Germinal center (tissue), 1 donor: Measurements from ENCODE around the gene CD247.
"Not testable (repeated sequence)": the region's sequence is repeated elsewhere in the genome, so short reads cannot be mapped to it uniquely, and the experiment has no call there.

Source experiments
- DNase-seq: peaks from one replicate; pipeline ENCODE4 v3.0.0; 2012; ENCODE audit warnings: mixed read lengths, low spot score

The CD247 gene

GRCh38 chr1:167518331-167518700 is at the start of gene CD247:
Gene CD247 (minus strand): TSS chr1:167518529. CDS start chr1:167518465, 64 bp downstream.
- no peak for DNase-seq

- no peak for DNase-seq
These were observed 49.3 kb upstream of the CD247 start for GRCh38 chr1:167567663-167568062.

DNA sequence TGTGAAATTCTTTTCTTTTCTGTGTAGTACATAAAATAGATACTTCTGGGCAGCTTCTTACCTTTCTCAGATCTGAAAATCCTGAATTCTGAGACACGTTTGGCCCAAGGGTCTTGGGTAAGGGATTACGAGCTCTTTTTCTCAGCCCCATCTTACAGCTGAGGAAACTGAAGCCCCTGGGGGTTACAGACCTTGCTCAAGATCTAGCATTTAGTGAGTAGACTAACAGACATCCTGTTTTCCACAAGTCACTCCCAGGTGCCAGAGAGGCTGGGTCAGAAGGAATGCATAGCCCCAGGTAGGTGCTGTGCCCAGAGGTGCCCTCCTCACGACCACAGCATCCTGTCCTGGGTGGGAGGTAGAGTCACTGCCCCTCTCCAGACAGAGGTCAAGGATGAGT is 48.4 kb upstream of the CD247 start:
- no peak for DNase-seq

DNA sequence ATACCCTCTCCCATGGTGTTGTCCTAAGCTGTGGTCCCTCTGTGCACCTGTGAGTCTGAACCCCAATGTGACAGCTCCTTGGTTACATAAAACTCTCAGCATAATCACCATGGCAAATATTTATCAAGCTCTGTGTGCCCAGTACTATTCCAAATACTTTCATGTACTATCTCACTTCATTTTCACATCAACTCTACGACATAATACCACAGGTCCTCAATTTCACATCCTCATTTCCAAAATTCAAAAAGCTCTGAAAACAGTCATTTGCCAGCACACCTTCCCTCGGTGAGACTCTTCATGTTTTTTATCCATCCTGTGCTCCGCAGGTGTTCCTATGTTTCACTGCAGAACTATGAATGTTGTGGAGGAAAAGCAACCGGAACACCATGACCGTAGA is 47.6 kb upstream of the CD247 start:
- DNase-seq = no peak

DNA sequence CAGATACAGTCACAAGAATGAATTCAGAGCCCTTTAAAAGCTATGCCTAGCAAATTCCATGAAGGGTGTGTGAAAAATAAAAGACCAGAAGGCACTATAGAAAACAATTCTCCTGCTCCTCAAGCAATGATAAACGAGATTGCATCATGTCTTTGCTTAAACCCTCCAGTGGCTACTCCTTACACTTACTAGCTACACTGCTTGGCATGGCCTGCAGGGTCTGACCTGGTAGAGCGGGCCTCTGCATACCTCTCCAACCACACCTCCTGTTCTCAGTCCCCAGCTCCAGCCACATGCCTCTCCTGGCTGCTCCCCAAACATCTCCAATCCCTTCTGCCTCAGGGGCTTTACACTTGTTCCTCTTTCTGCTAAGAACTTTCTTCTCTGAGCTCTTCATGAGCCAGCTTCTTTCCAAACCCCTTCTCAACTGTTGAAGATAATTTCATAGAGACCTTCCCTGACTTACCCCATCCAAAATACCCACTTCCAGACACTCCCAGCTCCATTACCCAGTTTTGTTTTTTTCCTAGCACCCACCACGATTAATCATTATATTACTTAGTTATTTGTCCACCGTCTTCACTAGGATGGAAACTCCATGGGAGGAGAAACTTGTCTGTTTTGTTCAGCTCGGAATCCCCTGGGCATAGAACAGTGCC is 46.4 kb upstream of the CD247 start:
- DNase-seq = no peak

- no peak for DNase-seq
These were observed 45.4 kb upstream of the CD247 start for GRCh38 chr1:167563579-167564246.

DNA sequence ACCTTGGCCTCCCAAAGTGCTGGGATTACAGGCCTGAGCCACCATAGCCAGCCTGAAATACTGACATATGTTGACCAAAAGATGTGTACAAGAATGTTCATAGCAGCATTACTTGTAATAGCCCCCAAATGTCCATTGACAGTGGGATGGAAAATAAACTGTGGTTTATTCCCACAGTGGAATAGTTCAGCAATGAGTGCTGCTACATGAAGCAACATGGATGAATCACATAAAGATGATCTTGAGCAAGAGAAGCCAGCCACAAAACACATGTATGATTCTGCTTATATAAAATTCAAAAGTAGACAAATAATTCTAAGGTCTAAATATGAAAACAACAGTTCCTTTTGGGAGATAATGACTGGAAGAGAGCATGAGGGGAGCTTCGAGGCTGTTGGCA is 44.4 kb upstream of the CD247 start:
- no peak for DNase-seq

DNA sequence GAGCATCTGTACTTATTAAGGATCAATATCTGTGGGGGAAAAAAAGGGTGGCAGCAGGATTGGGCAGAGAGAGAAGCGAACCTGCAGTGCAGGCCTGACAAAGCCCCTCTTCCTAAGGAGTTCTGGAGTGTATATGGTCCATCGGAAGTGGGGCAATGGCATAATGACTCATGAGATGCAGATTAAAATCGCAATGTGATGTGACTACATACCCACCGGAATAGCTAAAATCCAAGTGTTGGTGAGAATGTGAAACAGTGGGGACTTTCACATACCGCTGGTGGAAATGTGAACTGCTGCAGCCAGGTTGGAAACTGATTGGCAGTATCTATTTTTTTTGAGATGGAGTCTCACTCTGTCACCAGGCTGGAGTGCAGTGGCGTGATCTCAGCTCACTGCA is 43.4 kb upstream of the CD247 start:
- no peak for DNase-seq

DNA sequence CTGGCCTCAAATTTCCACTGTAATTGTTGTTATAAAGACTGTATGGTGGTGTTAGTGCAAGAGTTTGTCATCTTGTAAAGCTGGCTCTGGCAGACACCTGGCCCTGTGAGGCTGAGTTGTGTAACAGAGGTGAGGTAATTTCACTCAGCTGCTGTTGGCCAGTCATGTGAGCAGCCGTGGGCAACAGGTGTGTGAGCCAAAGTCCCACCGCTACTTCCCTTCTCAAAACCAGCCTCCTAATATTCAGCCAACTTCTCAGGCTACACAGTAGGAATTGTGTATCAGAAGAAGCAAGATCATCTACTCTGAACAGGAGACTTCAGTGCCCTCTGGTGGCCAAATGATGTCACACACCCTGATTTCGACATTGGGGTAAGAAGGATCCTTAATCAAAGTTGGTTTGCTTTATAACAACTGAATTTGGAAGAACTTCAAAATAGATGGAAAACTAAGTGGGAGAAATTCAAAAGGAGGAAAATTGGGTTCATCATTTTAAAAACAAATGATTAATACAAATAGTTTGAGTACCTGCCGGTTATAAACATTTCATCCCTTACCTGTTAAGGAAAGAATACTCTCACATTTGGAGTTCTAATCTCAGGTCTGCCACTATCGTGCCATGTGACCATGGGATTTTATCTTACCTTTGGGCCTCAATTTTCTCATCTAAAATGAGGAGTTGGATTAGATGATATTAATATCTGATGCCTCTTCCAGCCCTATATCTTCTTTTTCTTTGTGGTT is 37.8 kb upstream of the CD247 start:
- peak; percentile 73 for DNase-seq

- DNase-seq = not testable (repeated sequence)
These were observed 36.7 kb upstream of the CD247 start for GRCh38 chr1:167555072-167555471.

GRCh38 chr1:167554028-167554779 is 35.9 kb upstream of the CD247 start:
- DNase-seq = no peak

- DNase-seq = peak; percentile 96
These were observed 35.1 kb upstream of the CD247 start, which contains the start of gene CREG1 for GRCh38 chr1:167553136-167554027. Gene CREG1 (minus strand): TSS chr1:167553762.

GRCh38 chr1:167551362-167551761 is 33.0 kb upstream of the CD247 start:
- no peak for DNase-seq

GRCh38 chr1:167548059-167548932 is 30.0 kb upstream of the CD247 start:
- DNase-seq = no peak

GRCh38 chr1:167546935-167547334 is 28.6 kb upstream of the CD247 start:
- DNase-seq = no peak

DNA sequence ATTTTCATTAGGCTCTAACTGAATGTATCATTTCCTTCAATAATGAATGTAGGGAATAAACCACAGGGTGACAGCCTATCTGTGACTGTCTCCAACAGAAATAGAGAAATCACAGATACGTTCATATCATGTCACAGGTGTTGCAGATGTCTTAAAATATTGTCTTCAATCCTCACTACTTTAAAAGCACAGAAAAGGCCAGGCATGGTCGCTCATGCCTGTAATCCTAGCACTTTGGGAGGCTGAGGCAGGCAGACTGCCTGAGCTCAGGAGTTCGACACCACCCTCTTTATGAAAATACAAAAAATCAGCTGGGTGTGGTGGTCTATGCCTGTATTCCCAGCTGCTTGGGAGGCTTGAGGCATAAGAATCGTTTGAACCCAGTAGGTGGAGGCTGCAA is 27.0 kb upstream of the CD247 start:
- DNase-seq = no peak

GRCh38 chr1:167544447-167545093 is 26.2 kb upstream of the CD247 start:
- DNase-seq = no peak

- no peak for DNase-seq
These were observed 25.1 kb upstream of the CD247 start for GRCh38 chr1:167543199-167543990.
